Prostate gland (tissue), 2 donors: ENCODE measurements around the gene CMTM4. TPM values are rescaled to one million over a fixed set of nuclear protein-coding genes. Genes with fewer than 3 reads are reported as not detected.
A peak's percentile ranks its signal among the peaks of the same experiment; 100 is the strongest.

Source experiments
- DNase-seq: peaks from one replicate; pipeline ENCODE4 v3.0.0-alpha.2; 2019; ENCODE audit warnings: low spot score
- H3K27ac ChIP-seq, 2 donors: fragments of 200-600 bp; sonication (generic); 2 replicates each; pipeline ENCODE4 v1.5.1; 2017 to 2019
- H3K27me3 ChIP-seq: fragments of 200-600 bp; sonication (generic); replicated peaks from 2 replicates; pipeline ENCODE4 v1.5.1; 2019; ENCODE audit not compliant: insufficient read depth
- H3K36me3 ChIP-seq, 2 donors: fragments of 200-600 bp; sonication (generic); 1 replicate in 1 of 2; 2 replicates in 1 of 2; pipeline versions ENCODE4 v1.5.1 to v1.8.1; 2017 to 2019
- H3K4me1 ChIP-seq: fragments of 200-600 bp; sonication (generic); replicated peaks from 2 replicates; pipeline ENCODE4 v1.5.1; 2019
- H3K4me3 ChIP-seq, 2 donors: fragments of 200-600 bp; sonication (generic); 2 replicates each; pipeline ENCODE4 v1.5.1; 2017 to 2019
- H3K9me3 ChIP-seq: fragments of 200-600 bp; sonication (generic); 2 replicates; pipeline ENCODE4 v1.5.1; 2017
- POLR2A ChIP-seq: fragments of 450-650 bp; IDR thresholded peaks from one replicate; pipeline ENCODE4 v1.6.1; 2016; ENCODE audit warnings: antibody characterized with exemption, mild to moderate bottlenecking
- POLR2AphosphoS5 ChIP-seq: sonication (generic); formaldehyde crosslinking; IDR thresholded peaks from one replicate; pipeline ENCODE4 v1.6.1; 2017; ENCODE audit warnings: antibody characterized with exemption
- WGBS: methylation state at CpG from one replicate; pipeline ENCODE4 v1.1.5; 2018; 5-methylcytosine and 5-hydroxymethylcytosine counted together
- intact Hi-C: fragments of 100-400 bp; cut with DNase I; formaldehyde crosslinking; loops from one replicate; pipeline ENCODE4 v1.14.2; 2022
- total RNA-seq, 2 donors: library from RNA; depleted of rRNA; stranded (reverse); fragments of >200 nt; gene quantifications; one replicate each; pipeline ENCODE4 v1.1.0, GENCODE V29; 2016
- TF ChIP-seq, protein P1 (sequence below), 4 experiments: fragments of 200-600 bp in 2 of 4; fragments of 450-650 bp in 2 of 4; sonication (generic) in 2 of 4; IDR thresholded peaks; 1 replicate in 3 of 4; 2 replicates in 1 of 4; pipeline ENCODE4 v1.5.1; 2016 to 2019; ENCODE audit warnings: antibody characterized with exemption in 4 of 4, mild to moderate bottlenecking in 2 of 4, moderate library complexity in 2 of 4

Gene CMTM4
- total RNA-seq, 2 donors from 2014 or later = 46.9 to 57.7 TPM

DNA sequence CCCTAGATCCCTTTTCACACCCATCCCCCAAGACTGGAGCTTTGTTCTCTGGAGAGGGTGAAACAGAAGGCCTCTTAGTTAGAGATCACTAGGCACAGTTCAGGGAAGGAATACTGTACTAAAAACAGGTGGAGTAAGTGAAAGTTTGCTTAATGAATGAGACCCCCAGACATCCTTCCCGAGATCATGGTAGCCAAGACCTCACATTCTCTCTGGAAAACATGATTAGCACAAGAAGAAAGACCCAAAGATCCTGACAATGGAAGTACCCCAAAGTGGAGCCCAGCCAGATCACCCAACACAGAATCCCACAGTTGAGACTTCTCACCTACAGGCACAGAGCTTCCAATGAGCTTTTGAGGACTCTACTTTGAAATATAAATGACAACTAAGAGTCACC, 3.4 kb upstream of the CMTM4 start:
- WGBS = 77% methylated on average over 1 of the region's 1 CpG
- no peak for TF ChIP-seq POLR2A
- no peak for TF ChIP-seq POLR2AphosphoS5
- TF ChIP-seq, protein P1, sequence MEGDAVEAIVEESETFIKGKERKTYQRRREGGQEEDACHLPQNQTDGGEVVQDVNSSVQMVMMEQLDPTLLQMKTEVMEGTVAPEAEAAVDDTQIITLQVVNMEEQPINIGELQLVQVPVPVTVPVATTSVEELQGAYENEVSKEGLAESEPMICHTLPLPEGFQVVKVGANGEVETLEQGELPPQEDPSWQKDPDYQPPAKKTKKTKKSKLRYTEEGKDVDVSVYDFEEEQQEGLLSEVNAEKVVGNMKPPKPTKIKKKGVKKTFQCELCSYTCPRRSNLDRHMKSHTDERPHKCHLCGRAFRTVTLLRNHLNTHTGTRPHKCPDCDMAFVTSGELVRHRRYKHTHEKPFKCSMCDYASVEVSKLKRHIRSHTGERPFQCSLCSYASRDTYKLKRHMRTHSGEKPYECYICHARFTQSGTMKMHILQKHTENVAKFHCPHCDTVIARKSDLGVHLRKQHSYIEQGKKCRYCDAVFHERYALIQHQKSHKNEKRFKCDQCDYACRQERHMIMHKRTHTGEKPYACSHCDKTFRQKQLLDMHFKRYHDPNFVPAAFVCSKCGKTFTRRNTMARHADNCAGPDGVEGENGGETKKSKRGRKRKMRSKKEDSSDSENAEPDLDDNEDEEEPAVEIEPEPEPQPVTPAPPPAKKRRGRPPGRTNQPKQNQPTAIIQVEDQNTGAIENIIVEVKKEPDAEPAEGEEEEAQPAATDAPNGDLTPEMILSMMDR (IDR thresholded peaks at IDR 0.05) = no peak
- Histone ChIP-seq H3K4me1 (no peaks in the 10 kb centered on the region), H3K36me3 (no peaks in the 10 kb centered on the region), H3K9me3 (no peaks in the 10 kb centered on the region), H3K4me3 (no peak overlapping the region), H3K27ac (no peak overlapping the region), H3K27me3 (no peaks in the 10 kb centered on the region)
- DNase-seq = no peak
- intact Hi-C loops = loop anchor here (5.0 kb wide), 1 partner anchor 38 kb away; no protein-coding TSS in a partner anchor

DNA sequence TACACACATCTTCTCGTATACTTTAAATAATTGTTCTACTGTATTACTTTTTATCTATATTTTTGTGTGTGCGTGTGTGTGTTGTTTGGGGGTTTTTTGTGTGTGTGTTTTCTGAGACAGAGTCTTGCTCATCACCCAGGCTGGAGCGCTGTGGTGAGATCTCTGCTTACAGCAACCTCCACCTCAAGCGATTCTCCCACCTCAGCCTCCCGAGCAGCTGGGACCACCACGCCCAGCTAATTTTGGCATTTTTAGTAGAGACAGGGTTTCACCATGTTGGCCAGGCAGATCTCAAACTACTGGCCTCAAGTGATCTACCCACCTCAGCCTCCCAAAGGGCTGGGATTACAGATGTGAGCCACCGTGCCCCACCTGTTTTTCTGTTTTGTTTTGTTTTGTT, 1.5 kb upstream of the CMTM4 start:
- Histone ChIP-seq H3K27me3 (no peaks in the 10 kb centered on the region), H3K36me3 (no peaks in the 10 kb centered on the region), H3K4me3 (no peak overlapping the region), H3K9me3 (no peaks in the 10 kb centered on the region), H3K4me1 (no peaks in the 10 kb centered on the region), H3K27ac (no peak overlapping the region)
- TF ChIP-seq, protein P1 (IDR thresholded peaks at IDR 0.05) = no peak
- TF ChIP-seq POLR2A (no peak), POLR2AphosphoS5 (no peak)
- intact Hi-C loops = loop anchor here (5.0 kb wide), 1 partner anchor 36 kb away; no protein-coding TSS in a partner anchor
- DNase-seq = no peak
- WGBS = 82% methylated on average over 7 of the region's 7 CpGs

DNA sequence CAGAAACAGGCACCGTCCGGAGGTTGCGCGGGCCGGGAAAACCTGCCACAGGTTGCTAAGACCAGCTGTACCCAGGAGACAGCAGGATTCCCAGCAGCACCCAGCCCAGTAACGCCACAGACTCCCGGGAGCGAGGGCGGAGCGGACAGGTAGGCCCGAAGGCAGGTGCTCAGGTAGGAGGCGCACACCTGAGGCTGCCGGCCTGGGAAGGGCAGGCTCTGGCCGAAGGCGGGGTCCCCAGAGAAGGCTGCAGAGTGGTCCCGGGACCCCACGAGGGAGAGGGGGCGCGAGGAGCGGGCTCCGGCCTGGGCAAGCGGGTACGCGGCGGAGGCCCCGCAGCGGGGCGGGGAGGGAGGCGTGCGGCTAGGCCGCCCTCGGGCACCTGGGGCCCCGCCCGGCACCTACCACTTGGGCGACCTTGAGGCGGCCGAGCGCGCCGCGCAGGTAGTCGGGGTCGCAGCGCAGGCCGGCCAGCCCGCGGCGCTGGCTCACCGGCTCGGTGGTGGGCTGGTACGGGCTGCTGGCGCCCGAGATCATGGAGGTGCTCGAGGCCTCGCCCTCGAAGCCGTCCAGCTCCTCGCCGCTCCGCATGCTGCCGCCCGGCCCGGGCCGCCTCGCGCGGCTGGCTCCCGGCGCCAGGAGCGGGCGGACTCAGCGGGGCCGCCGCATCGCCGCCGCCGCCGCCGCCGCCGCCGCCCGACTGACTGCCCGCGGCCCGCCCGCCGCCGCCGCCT, 441 bp downstream of the CMTM4 start:
- no peaks in the 10 kb centered on the region for H3K9me3 ChIP-seq
- H3K36me3 ChIP-seq = no peaks in the 10 kb centered on the region
- H3K27me3 ChIP-seq = no peaks in the 10 kb centered on the region
- intact Hi-C loops = loop anchor here (5.0 kb wide), 1 partner anchor 34 kb away; no protein-coding TSS in a partner anchor
- peak overlapping the region; percentile 65 to 76 for H3K4me3 ChIP-seq
- WGBS = under 1% methylated on average over 67 of the region's 91 CpGs
- no peaks in the 10 kb centered on the region for H3K4me1 ChIP-seq
- H3K27ac ChIP-seq = peak overlapping the region; percentile 81 to 90
- DNase-seq = peak; percentile 54
- TF ChIP-seq POLR2A = no peak
- no peak for TF ChIP-seq POLR2AphosphoS5
- TF ChIP-seq, protein P1 (IDR thresholded peaks at IDR 0.05) = no peak

DNA sequence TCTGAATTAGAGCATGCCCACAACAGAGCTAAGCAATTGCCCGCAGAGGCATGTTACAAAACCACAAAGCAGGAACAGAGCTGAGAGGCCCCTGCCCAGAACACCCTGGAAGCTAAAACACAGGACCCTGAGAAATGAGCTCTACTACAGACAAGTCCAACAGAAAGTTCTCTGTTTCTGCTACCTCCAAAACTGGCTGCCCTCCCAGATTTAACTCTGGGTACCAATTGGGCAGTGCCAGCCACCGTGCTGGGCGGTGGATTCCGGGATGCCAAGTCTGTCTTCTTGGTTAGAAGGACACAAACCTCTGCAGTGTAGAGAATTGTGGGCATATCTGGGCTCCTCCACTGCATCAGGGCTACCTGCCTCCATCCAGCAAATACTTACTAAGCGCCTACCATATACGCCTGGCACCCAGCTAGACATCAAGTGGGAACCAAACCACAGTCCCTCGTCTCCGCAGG, 1.0 kb downstream of the CMTM4 start:
- Histone ChIP-seq H3K36me3 (no peaks in the 10 kb centered on the region), H3K4me3 (peak overlapping the region; percentile 65 to 76), H3K9me3 (no peaks in the 10 kb centered on the region), H3K27ac (peak overlapping the region; percentile 81 to 90), H3K4me1 (no peaks in the 10 kb centered on the region), H3K27me3 (no peaks in the 10 kb centered on the region)
- peak; percentile 31 for DNase-seq
- intact Hi-C loops = loop anchor here (5.0 kb wide), 1 partner anchor 33 kb away; no protein-coding TSS in a partner anchor
- WGBS = 15% methylated on average over 8 of the region's 8 CpGs
- no peak for TF ChIP-seq POLR2AphosphoS5
- TF ChIP-seq POLR2A = no peak
- TF ChIP-seq, protein P1 (IDR thresholded peaks at IDR 0.05) = no peak

DNA sequence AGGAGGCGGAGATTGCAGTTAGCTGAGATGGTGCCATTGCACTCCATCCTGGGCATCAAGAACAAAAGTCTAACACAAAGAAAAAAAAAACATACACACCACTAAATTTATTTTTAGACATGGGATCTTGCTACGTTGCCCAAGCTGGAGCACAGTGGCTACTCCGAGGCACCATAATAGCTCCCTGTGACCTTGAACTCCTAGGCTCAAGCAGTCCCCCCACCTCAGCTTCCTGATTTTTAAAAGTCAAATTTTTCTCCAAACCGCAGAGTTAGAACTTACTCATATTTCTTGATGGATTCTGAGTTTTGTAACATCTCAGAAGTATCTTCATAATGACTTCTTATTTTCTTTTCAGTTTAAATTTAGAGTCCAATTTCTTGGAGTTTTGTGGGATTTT, 3.4 kb downstream of the CMTM4 start:
- no peak for DNase-seq
- WGBS = 92% methylated on average over 4 of the region's 4 CpGs
- H3K9me3 ChIP-seq = no peaks in the 10 kb centered on the region
- peak overlapping the region in 1 of 2 donors; percentile 32 for H3K27ac ChIP-seq
- H3K4me1 ChIP-seq = no peaks in the 10 kb centered on the region
- H3K27me3 ChIP-seq = no peaks in the 10 kb centered on the region
- H3K4me3 ChIP-seq = no peak overlapping the region
- no peaks in the 10 kb centered on the region for H3K36me3 ChIP-seq
- intact Hi-C loops = no loop called here
- no peak for TF ChIP-seq POLR2AphosphoS5
- TF ChIP-seq, protein P1 (IDR thresholded peaks at IDR 0.05) = no peak
- no peak for TF ChIP-seq POLR2A
